ENCODE data around the gene C5orf63.
"Not testable (repeated sequence)": the region's sequence is repeated elsewhere in the genome, so short reads cannot be mapped to it uniquely, and the experiment has no call there.

C5orf63 gene

GRCh38 chr5:127076315-127077129 is 3.2 kb upstream of the C5orf63 start:
- DNase-seq (ENCODE audit: low read depth, low spot score): peak; percentile 32

GRCh38 chr5:127074466-127074865 is 1.2 kb upstream of the C5orf63 start:
- no peak for DNase-seq (ENCODE audit: low read depth, low spot score)

GRCh38 chr5:127070243-127070642 is 3.1 kb downstream of the C5orf63 start:
- no peak for DNase-seq (ENCODE audit: low read depth, low spot score)

GRCh38 chr5:127068493-127069214 is 4.6 kb downstream of the C5orf63 start:
- no peak for DNase-seq (ENCODE audit: low read depth, low spot score)

GRCh38 chr5:127066721-127067120 is 6.6 kb downstream of the C5orf63 start:
- no peak for DNase-seq (ENCODE audit: low read depth, low spot score)

GRCh38 chr5:127064253-127064840 is 9.0 kb downstream of the C5orf63 start:
- no peak for DNase-seq (ENCODE audit: low read depth, low spot score)

GRCh38 chr5:127063257-127063913 is 9.9 kb downstream of the C5orf63 start:
- no peak for DNase-seq (ENCODE audit: low read depth, low spot score)

- DNase-seq (ENCODE audit: low read depth, low spot score): no peak
These were observed 11.3 kb downstream of the C5orf63 start for GRCh38 chr5:127061956-127062355.

GRCh38 chr5:127061537-127061936 is 11.8 kb downstream of the C5orf63 start:
- no peak for DNase-seq (ENCODE audit: low read depth, low spot score)

- DNase-seq (ENCODE audit: low read depth, low spot score): no peak
These were observed 12.8 kb downstream of the C5orf63 start for GRCh38 chr5:127060470-127060985.

- DNase-seq (ENCODE audit: low read depth, low spot score): no peak
These were observed 16.4 kb downstream of the C5orf63 start for GRCh38 chr5:127056896-127057295.

GRCh38 chr5:127055880-127056653 is 17.2 kb downstream of the C5orf63 start:
- no peak for DNase-seq (ENCODE audit: low read depth, low spot score)

GRCh38 chr5:127053551-127053950 is 19.8 kb downstream of the C5orf63 start:
- DNase-seq (ENCODE audit: low read depth, low spot score): not testable (repeated sequence)

GRCh38 chr5:127053049-127053448 is 20.3 kb downstream of the C5orf63 start:
- no peak for DNase-seq (ENCODE audit: low read depth, low spot score)

GRCh38 chr5:127051591-127051990 is 21.7 kb downstream of the C5orf63 start:
- DNase-seq (ENCODE audit: low read depth, low spot score): no peak

GRCh38 chr5:127046343-127047072 is 26.8 kb downstream of the C5orf63 start:
- DNase-seq (ENCODE audit: low read depth, low spot score): no peak

- DNase-seq (ENCODE audit: low read depth, low spot score): no peak
These were observed 30.7 kb downstream of the C5orf63 start for GRCh38 chr5:127042593-127042992.

- DNase-seq (ENCODE audit: low read depth, low spot score): no peak
These were observed 31.7 kb downstream of the C5orf63 start for GRCh38 chr5:127041571-127041970.

GRCh38 chr5:127040796-127041520 is 32.3 kb downstream of the C5orf63 start:
- DNase-seq (ENCODE audit: low read depth, low spot score): peak; percentile 46

- DNase-seq (ENCODE audit: low read depth, low spot score): no peak
These were observed 34.8 kb downstream of the C5orf63 start for GRCh38 chr5:127038550-127038949.
